NCI-H1092 (cell line): ENCODE results near the gene PTK7.

ENCODE experiments used
- DNase-seq: peaks from one replicate; lab custom pipeline; 2025; lab: John Stamatoyannopoulos, UW

PTK7 gene

DNA sequence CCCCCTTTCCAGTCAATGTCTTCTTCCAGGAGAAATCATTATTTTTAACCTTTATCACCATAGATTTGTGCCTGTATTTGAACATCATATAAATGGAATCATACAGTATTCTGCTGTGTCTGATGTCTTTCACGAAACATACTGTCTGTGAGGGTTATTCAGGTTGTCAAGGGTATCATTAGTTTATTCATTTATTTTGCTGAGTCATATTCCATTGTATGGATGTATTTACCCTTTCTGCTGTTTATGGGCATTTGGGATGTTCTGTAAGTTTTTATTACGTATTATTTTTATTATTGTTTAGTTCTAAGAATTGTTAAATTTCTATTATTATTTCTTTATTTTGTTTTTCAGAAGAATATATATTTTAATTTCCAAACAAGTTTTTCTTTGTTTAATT is 131.2 kb downstream of the PTK7 start:
- DNase-seq, result no peak
